NCI-H345 (cell line): Measurements from ENCODE around the gene MYADML2.

Source experiments
- DNase-seq: peaks from one replicate; lab custom pipeline; 2025; lab: John Stamatoyannopoulos, UW

The MYADML2 gene

DNA sequence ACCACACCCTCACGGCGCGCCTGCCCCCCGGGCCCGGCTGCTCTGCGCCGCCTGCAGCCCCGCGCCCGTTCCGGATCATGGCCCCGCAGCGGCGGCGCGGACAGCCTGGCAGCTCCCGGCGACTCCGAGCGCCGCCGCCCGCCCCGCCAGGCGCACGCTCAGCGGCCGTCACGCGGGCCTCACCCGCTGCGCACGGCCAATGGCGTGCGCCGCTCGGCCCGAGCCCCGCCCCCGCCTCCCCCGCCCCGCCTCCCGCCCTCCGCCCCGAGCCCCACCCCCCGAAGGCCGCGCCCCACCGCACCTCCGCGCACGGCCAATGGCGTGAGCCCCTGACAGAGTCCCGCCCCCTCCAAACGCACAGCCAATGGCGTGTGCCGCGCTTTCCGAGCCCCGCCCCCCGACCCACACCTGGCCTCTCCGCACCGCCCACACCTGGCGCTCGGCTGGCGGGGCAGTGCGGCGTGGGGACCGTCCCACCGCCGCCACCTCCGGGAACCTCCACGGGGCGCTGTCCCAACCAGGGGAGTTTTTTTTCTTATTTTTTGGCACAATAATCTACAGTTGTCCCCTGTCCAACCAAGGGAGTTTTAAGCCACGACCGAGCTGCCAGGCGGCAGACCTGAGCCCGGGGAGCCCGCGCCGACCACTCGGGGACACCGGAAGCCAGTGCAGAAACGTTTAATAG is 35.6 kb downstream of the MYADML2 start, which contains the start of gene PCYT2:
Gene PCYT2, minus strand, starts transcription at position 123 of the 685 bp plus-strand sequence. Its CDS starts 44 bp downstream, at position 79.
- peak; percentile 98 for DNase-seq

DNA sequence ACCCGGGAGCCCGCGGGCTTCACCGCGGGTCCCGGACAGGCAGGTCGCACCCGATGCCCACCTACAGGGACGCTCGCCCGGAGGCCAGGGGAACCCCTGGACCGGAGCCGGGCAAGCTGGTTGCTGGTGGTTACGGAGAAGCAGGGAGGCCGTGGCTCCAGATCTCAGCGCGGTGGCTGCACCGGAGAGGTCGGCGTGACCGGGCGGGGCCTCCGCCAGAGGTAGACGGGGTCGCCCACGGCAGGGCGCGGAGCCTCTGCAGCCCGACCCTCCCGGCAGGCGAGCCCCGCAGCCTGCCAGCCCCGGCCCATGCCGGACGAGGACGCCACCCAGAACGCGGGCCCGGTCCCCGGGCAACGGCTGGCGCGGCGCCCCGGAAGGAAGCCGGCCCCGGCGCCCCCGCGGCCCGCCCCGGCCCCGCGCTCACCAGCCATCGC is 36.2 kb downstream of the MYADML2 start:
- DNase-seq = peak; percentile 36

DNA sequence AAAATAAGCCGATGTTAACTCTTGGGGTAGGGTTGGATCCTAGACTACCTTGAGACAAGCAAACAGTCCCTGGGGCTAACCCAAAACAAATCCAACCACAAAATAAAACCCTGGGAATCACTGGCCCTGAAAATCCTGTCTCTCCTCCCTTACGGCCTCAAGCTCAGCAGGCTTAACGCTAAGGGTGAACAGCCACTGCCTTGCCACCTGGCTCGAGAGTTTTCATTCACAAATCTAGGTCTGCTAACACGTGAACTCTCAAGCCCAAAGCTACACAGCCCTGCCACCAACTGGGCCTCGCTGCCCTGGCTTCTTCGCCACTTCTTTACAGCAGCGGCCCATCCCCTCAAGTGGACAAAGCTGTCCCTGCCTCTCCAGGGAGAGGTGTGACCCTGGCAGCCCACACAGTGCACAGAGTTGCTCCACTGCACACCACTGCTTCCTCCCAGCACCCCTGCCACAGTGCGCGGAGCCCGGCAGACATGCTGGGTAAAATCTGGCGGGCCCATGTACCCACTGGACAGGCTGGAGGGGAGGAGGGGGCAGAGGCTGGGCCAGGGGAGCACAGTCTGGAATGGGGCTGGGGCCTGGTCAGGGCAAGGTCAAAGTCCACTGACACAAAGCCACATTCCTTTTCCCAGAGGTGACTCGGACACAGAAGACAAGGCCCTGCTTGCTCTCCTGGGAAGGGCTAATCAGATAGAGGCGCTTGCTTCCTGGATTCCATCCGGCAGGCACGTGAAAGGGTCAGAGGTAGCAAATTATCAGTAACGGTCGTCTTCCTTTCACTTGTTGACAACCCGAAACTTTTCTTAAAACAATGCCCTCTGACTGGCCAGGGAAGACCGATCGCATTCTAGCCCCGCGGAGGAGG is 36.8 kb downstream of the MYADML2 start:
- no peak for DNase-seq

DNA sequence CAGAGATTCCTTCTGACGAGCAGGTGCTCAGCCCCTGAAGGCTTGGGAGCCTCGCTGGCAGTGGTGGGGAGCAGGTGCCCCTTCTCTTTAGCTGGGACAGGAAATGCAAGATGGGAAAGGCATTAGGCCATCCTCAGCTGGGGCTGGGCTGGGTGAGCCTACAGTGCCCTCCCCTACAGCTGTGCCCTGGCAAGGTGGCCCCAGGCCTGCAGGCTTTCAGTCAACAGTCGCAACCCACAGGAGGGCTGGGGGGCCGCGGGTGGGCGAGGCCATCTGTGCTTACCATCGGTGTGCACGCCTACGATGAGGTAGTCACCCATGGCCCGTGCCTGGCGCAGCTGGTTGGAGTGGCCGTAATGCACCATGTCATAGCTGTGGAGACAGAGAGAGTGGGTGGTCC is 37.8 kb downstream of the MYADML2 start:
- DNase-seq = no peak

DNA sequence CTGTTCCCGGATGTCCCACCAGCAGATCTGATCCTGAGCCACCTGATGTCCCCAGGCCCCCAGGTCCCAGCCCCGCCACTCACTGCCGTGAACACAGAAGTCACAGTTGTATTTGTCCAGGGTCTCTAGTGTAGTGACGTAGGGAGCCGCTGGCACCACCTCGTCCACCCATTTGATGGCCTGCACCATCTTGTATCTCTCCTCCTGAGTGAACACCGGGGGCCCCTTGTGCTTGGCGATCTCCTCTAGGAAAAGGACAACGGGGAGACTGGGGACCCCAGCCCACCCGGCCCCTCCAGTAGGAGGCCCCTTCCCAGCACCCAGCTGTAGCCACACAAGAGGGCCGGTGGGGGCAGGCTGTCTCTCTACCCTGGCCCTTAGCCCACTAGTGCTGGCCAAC is 38.2 kb downstream of the MYADML2 start:
- DNase-seq = no peak

DNA sequence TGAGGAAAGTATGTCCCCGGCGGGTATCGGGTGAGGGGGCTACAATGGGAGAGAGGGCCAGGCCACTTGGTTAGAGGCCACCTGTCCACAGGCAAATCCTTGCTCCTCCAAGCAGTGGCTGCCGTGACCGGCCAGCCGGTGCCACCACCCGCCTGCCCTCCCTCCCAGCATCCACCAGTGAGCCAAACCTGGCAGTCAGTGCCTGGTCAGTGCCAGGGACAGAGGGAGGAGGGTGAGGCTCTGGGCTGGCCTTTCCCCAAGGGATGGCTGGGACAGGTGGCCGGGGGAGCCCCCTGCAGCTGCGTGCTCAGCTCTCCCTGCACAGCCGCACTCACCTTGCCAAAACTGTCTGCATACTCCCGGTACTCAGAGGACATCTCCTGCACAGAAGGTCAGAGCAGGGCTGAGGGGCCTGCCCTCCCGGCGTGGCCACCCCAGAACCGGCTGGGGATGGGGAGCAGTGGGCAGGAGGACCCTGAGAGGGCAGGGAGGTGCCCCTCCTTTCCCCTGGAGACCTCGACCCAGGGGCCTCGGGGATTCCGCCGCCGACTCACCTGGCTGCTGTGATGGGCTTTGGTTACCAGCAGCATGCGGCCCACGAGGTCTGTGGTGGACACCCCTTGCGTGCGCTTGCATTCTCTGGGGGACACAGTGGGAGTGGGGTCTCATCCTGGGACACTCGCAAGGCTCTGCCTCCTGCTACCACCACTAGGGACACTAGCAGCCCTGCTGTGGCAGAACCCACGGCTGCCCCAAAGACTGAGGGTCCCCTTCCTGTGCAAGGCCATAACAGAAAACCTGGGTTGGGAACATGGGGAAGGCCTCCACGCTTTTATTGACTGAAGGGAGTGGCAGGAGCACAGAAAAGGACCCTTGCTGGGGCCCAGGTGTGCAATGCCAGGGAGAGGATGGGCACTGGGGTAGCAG is 39.6 kb downstream of the MYADML2 start:
- DNase-seq = no peak

DNA sequence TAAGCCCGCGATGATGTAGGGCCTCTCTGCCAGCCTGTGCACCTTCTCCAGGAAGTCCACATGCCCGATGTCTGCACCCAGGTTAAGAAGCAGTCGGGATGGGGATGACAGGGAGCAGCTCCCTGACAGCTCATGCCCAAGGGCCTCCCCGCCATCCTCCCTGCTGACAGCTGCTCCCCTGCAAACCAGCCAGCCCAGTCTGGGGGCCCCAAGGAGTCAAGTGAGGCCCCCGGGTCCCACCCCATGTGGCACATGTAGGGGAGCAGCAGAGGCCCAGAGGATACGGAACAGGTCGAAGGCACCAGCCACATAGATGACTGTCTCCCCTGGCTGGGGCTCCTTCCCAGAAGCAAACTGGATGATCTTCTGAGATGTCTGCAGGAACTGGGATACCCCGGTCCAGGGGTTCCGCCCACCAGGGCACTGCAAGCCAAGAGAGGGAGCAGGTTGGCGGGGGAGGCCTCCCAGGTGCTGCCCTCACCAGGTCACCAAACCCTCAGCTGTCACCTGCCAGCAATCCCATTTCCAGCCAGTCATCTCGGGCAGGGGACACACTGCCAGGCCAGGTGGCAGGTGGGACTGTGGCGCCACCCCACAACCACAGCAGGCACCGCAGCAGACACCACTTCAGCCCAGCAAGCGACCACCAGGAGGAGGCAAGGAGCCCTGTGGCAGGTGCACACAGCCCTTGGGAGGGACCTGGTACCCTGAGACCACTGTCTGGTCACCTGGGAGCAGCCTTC is 40.4 kb downstream of the MYADML2 start:
- DNase-seq = no peak

DNA sequence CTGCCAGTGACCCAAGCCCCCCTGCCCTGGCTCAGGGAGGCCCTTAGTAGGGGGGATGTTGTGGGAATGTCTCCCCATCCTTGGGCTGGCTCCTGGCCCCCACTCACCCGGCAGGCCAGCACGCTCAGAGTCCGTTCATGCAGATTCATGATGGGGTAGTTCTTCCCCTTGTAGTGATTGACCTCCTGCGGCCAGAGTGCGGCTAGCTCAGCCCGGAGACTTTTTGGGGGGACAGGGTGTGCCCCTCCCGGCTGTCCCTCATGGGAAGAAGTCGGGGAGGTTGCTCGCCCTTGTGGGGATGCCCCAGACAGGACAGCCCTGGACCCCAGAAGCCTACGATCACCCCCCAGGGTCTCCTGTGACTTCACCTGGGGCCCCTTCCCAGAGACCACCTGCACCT is 41.0 kb downstream of the MYADML2 start:
- no peak for DNase-seq

DNA sequence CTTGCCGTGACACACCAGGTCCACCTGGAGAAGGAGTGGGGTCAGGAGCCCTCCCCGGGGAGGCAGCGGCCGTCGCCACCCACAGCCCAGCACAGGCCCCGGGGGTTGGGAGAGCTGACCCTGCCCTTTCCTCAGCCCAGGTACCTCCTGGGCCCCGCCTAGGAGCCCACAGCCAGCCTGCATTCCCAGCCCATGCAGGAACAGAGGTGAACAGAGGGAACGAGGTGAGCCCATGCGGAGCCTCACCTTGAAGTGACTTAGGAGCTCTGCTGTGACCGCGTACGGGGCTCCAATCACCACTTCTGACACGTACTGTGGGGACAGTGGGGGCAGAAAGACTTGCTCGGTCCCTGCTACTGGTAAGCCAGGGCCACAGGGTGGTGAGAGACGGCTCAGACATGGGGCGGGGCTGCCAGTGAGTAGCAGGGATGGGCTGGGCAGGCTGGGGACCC is 41.6 kb downstream of the MYADML2 start:
- DNase-seq = no peak

DNA sequence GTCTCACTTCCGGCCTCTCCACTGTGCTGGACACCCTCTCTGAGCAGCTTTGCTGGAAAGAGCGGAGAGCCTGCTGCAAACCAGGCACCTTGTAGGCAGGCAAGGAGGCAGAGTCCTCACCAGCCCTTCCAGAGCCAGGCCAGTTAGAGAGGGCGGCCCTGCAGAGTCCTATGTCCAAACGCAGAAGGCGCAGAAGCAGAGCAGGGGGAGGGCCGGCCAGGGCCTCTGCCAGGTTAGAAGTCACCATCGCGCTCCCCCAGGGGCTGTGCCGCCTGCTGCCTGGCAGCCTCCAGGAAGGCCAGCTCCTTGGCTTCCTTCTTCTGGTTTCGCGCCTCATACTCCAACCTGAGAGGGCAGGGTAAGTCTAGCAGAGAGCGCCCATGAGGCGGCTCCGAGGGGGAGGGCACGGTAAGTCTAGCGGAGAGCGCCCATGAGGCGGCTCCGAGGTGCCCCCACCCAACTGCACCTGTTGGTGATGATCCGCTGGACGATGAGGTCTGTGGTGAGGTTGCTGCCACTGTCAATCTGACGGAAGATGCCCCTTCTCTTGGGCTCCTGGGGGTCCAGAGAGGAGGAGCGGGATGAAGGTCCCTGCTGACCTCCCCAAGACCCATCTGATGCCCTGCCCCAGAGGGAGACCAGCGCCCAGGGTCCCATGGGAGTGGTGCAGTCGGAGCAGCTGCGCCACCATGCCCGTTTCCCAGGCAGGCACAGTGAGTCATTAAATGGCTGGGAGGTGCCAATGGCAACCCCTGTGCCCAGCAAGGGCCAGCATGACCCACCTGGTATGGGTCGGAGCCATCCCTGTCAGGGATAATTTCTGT is 42.2 kb downstream of the MYADML2 start:
- no peak for DNase-seq

DNA sequence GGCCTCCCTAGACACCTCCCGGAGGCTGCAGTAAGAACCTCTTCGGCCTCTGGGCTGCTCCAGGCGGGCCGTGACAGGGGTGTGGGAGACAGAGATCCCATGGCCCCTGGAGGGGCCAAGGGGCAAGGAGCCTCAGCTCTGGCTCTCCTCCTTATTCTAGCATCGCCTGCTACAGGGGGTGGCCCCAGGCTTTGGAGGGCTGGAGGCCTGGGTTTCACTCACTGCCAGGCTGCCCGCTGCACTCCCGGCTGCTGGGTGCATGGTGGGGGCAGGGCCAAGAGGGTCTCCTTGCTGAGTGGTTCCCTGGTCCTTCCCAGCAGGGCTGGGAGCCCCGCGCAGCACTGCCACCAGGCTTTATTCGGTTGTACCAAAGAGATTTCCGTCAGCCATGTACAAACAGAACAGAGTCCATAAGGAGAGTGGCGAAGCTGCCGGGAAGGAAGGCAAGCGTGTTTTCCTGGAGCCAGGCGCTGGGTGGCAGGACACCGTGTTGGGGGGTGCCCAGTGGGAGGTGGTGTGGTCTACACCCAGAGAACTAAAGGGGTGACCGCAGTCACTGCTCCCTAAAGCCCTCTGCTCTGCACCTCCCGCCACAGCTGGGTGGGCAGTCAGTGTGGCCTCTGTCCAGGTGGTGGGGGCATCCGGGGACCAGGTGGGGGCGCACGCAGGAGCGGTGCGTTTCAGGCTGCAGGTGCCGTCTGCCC is 43.0 kb downstream of the MYADML2 start:
- no peak for DNase-seq

DNA sequence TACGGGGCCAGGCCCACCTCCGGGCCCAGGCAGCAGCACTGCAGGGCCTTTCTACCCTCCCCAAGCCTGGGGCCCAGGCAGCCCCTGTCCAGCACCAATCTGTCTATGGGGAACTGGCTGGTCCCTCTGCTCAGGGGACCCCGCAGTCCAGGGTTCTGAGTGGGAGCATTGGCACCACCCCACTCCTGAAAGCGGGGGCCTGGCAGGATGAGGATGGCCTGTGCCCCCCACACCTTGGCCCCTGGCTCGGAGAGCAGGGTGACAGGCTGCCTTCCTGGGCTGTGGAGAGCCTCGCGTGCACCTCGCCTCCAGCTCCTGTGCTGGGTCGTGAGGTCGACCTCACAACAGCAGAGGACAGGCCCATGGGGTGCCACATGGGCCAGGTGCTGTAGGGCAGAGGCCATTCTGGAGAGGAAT is 43.6 kb downstream of the MYADML2 start:
- DNase-seq = no peak

DNA sequence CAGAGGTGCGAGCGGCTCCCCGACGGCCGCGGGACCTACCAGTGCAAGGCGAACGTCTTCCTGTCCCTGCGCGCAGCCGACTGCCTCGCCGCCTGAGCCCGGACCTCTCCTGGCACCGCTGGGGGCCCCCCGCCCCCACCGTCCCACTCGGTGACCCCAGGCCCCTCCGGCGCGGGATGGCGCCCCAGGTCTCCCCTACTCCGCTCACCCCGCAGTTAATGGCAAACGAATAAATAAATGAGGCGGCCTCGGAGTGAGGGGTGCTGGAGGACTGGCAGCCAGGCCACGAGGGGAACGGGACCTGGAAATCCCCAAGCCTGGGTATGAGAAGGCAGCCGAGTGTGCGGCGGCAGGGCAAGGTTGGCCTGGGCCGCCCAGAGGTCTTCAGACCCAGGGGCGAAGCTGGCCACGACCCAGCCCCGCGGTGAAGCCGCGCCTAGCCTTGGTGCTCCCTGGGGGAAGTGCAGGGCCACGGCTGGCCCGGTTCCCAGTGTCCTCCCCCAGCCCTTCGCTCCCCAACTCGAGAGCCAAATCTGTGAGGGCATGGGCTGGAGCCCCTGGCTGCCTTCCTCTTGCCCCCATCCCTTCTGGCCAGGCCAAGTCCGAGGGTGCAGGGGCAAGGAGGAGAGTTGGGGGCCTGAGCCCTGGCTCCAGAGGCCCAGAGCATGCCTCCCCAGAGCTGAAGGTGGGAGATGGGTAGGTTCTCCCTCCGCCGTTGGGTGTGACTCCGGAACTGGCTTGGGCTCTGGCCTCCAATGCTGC is 44.2 kb downstream of the MYADML2 start:
- DNase-seq = no peak

DNA sequence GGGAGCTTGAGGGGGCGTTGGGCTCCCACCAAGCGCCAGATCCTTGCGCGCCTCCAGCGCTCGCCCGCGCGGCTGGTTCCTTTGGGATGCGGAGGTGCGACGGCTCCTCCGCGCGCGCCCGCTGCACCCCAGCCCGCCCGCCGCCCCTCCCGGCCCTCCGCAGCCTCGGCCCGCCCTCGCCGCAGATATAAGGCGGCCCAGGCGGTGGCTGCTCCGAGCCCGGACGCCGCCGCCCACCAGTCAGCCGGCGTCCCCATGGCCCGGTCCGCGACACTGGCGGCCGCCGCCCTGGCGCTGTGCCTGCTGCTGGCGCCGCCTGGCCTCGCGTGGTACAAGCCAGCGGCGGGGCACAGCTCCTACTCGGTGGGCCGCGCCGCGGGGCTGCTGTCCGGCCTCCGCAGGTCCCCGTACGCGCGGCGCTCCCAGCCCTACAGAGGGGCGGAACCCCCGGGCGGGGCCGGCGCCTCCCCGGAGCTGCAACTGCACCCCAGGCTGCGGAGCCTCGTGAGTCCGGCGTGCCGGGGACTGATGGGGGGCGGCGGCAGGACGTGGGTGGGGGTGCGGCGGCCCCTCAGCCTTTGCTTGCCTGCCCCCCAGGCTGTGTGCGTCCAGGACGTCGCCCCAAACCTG is 44.9 kb downstream of the MYADML2 start, which contains the start of gene NPB:
Gene NPB, plus strand, starts transcription at position 216 of the 630 bp plus-strand sequence. Its CDS starts 40 bp downstream, at position 256.
- DNase-seq = peak; percentile 22

DNA sequence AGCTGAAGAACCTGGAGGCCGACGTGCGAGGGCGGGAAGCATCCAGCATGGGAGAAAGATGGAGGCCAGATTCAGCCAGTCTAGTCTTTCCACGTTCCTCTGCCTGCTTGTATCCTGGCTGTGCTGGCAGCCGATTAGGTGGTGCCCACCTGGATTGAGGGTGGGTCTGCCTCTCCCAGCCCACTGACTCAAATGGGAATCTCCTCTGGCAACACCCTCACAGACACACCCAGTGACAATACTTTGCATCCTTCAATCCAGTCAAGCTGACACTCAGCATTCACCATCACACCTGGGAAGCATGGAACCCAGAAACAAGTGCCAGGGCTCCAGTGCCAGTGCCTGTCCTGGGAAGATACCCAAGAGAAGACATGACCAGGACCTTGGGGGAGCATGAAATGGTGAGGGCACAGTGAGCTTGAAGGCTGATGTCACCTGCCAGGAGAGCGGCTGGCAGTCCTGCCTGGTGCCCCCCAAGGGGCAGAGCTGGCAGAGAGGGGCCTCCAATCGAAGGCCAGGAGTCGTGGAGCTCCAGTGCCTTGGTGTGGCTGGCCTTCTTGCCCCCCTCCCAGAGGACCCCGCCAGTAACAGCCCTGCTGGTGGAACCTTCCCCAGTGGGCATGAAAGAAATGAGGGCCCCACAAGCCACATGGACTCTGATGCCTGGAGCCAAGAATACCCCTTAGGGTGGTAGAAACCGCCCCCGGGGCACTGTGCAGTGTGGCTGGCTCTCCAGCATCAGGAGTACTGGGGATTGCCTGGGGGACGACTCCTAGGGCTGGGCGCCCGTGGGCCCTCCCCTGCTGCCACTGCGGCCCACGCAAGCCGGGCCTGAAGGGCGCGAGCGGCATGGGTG is 45.6 kb downstream of the MYADML2 start:
- no peak for DNase-seq

DNA sequence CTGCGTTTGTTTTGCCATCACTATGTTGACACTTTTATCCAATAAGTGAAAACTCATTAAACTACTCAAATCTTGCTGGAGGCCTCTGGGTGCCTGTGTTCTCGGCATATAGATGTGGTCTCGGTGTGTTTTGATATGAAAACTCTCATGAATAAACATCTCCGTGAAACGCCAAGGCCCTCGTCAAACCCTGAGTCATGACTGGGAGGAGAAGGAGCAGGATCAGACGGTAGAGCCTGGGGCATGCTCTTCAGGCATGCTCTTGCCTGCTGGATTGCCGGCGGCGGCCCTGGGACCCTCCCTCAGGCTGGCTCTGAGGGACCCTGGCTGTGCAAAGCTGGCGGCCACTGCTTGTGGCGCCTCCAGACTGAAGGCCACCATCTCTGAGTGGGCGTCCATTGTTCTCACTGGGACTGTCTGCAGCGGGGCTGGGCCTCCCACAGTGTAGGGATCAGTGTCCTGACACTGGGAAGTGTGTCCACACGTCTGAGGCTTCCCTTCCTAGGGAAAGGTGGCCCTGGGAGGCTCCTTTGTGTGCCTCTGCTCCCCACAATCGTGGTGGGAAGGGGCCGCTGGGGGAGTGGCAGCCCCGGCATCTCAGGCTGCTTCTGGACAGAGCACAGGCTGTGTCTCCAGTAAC is 46.7 kb downstream of the MYADML2 start:
- DNase-seq = no peak
